Spleen (tissue), 11 donors: ENCODE results near the gene RFX1. TPM values are rescaled to one million over a fixed set of nuclear protein-coding genes. Genes with fewer than 3 reads are reported as not detected.
A peak's percentile ranks its signal among the peaks of the same experiment; 100 is the strongest.

Source experiments
- DNase-seq: peaks from one replicate; pipeline ENCODE4 v3.0.0-alpha.2; 2020
- H3K27ac ChIP-seq, 8 donors: fragments of 200-600 bp; sonication (generic) in 7 of 8; 1 replicate in 4 of 8; 2 replicates in 4 of 8; pipeline versions ENCODE4 v1.5.0 to v1.8.0; 2016 to 2021; ENCODE audit warnings: inconsistent platforms in 4 of 8, mild to moderate bottlenecking in 4 of 8, moderate library complexity in 1 of 8
- H3K27me3 ChIP-seq, 7 donors: fragments of 200-600 bp; sonication (generic) in 6 of 7; replicated peaks in 1 of 7; 1 replicate in 4 of 7; 2 replicates in 3 of 7; pipeline versions ENCODE4 v1.5.0 to v1.8.0; 2016 to 2021; ENCODE audit warnings: inconsistent platforms in 3 of 7, mild to moderate bottlenecking in 1 of 7
- H3K36me3 ChIP-seq, 6 donors: fragments of 200-600 bp; sonication (generic) in 5 of 6; 1 replicate in 4 of 6; 2 replicates in 2 of 6; pipeline versions ENCODE4 v1.5.0 to v1.8.0; 2016 to 2021; ENCODE audit warnings: inconsistent platforms in 2 of 6
- H3K4me1 ChIP-seq, 6 donors: fragments of 200-600 bp; sonication (generic) in 5 of 6; 1 replicate in 3 of 6; 2 replicates in 3 of 6; pipeline versions ENCODE4 v1.5.0 to v1.8.0; 2016 to 2021; ENCODE audit warnings: inconsistent platforms in 3 of 6
- H3K4me3 ChIP-seq, 8 donors: fragments of 200-600 bp; sonication (generic) in 7 of 8; 1 replicate in 4 of 8; 2 replicates in 4 of 8; pipeline versions ENCODE4 v1.5.0 to v1.8.0; 2016 to 2021; ENCODE audit warnings: inconsistent platforms in 4 of 8, mild to moderate bottlenecking in 4 of 8, moderate library complexity in 2 of 8
- H3K9me3 ChIP-seq, 8 donors: fragments of 200-600 bp; sonication (generic) in 7 of 8; 1 replicate in 4 of 8; 2 replicates in 4 of 8; pipeline versions ENCODE4 v1.5.0 to v1.8.0; 2016 to 2021; ENCODE audit warnings: inconsistent platforms in 4 of 8
- POLR2A ChIP-seq, 3 donors: fragments of 450-650 bp; IDR thresholded peaks; one replicate each; pipeline ENCODE4 v1.5.1; 2017; ENCODE audit warnings: antibody characterized with exemption in 3 of 3, mild to moderate bottlenecking in 1 of 3
- POLR2AphosphoS5 ChIP-seq, 3 donors: sonication (generic); formaldehyde crosslinking; IDR thresholded peaks; one replicate each; pipeline ENCODE4 v1.5.1; 2017; ENCODE audit warnings: antibody characterized with exemption in 3 of 3
- WGBS, 5 donors: extraction: QIAGEN DNeasy Blood & Tissue Kit in 3 of 5; methylation state at CpG; one replicate each; pipeline versions ENCODE4 v1.1.5 to v1.1.7; 2013 to 2018; 5-methylcytosine and 5-hydroxymethylcytosine counted together
- intact Hi-C: fragments of 100-400 bp; cut with DNase I; formaldehyde crosslinking; loops from one replicate; pipeline ENCODE4 v1.15.0; 2023; ENCODE audit warnings: low total_unique reads
- polyA plus RNA-seq, 3 donors: library from polyadenylated mRNA; stranded (reverse); fragments of 200-250 nt; gene quantifications; one replicate each; pipeline ENCODE4 v1.2.1, GENCODE V29; 2013
- total RNA-seq, 7 donors: library from RNA; depleted of rRNA in 3 of 7; stranded (reverse); fragments of >200 nt in 3 of 7; fragmentation: NEBNext Ultra II Directional in 4 of 7; extraction: Animal tissue kit (Norgen Biotek cat#: 25700) in 4 of 7; gene quantifications; one replicate each; pipeline versions ENCODE4 v1.1.0 to v1.2.1, GENCODE V29; 2016 to 2021
- TF ChIP-seq, protein P1 (sequence below), 11 experiments: fragments of 200-600 bp in 7 of 11; fragments of 450-650 bp in 4 of 11; sonication (generic) in 4 of 11; IDR thresholded peaks in 8 of 11; conservative IDR thresholded peaks in 3 of 11; 1 replicate in 7 of 11; 2 replicates in 4 of 11; pipeline versions ENCODE4 v1.4.0 to v1.8.0; 2016 to 2021; ENCODE audit warnings: antibody characterized with exemption in 11 of 11, inconsistent platforms in 4 of 11, mild to moderate bottlenecking in 1 of 11
- donor health status: healthy with polysubstance abuse.
- donor health status: DM: no; HTN: no; CAD: no; lungs with moderate emphysema.
- donor health status: DM: no; HTN: no; CAD: no.
- donor health status: Bipolar disorder and iron deficiency.
- donor health status: healthy.
- donor health status: DM: no; HTN: no; CAD: no.
- donor health status: DM: yes; HTN: yes; CAD: no.

Gene RFX1
- total and polyA plus RNA-seq, 10 donors: 2.2 to 22.4 (median 10.9) TPM

DNA sequence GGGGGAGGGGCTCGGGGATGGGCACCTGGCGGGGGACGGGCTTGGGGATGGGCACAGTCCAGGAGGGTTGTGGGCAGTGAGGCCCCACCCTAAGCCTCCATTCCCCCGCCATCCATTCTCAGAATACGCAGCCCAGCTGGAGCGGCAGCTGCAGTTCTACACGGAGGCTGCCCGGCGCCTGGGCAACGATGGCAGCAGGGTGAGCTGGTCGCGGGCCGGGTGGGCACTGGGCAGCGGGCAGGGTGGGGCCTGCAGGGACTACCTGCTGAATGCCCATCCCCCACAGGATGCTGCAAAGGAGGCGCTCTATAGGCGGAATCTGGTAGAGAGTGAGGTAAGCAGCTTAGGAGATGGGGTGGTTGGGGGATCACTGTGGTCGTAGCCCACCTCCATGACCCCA, 76.2 kb downstream of the RFX1 start:
- H3K36me3 ChIP-seq: peaks cover 0 to 62% (median 24%) of the 10 kb centered on the region in 6 donors
- DNase-seq: no peak
- WGBS, 5 donors: 82 to 97% (median 93%) methylated on average over 8 to 17 of the region's 17 CpGs
- H3K9me3 ChIP-seq: no peaks in the 10 kb centered on the region
- H3K4me1 ChIP-seq: peaks cover 0 to 14% (median 3%) of the 10 kb centered on the region in 6 donors
- H3K4me3 ChIP-seq: no peak overlapping the region
- intact Hi-C loops: no loop called here
- no peak overlapping the region for H3K27ac ChIP-seq
- peaks cover 0 to 14% (median 0%) of the 10 kb centered on the region in 7 donors for H3K27me3 ChIP-seq
- no peak for TF ChIP-seq POLR2AphosphoS5 (IDR thresholded peaks at IDR 0.05)
- TF ChIP-seq POLR2A (IDR thresholded peaks at IDR 0.05): no peak
- TF ChIP-seq, protein P1, sequence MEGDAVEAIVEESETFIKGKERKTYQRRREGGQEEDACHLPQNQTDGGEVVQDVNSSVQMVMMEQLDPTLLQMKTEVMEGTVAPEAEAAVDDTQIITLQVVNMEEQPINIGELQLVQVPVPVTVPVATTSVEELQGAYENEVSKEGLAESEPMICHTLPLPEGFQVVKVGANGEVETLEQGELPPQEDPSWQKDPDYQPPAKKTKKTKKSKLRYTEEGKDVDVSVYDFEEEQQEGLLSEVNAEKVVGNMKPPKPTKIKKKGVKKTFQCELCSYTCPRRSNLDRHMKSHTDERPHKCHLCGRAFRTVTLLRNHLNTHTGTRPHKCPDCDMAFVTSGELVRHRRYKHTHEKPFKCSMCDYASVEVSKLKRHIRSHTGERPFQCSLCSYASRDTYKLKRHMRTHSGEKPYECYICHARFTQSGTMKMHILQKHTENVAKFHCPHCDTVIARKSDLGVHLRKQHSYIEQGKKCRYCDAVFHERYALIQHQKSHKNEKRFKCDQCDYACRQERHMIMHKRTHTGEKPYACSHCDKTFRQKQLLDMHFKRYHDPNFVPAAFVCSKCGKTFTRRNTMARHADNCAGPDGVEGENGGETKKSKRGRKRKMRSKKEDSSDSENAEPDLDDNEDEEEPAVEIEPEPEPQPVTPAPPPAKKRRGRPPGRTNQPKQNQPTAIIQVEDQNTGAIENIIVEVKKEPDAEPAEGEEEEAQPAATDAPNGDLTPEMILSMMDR (IDR thresholded peaks at IDR 0.05 in 8 of 11, conservative IDR thresholded peaks at IDR 0.05 in 3 of 11): no peak

DNA sequence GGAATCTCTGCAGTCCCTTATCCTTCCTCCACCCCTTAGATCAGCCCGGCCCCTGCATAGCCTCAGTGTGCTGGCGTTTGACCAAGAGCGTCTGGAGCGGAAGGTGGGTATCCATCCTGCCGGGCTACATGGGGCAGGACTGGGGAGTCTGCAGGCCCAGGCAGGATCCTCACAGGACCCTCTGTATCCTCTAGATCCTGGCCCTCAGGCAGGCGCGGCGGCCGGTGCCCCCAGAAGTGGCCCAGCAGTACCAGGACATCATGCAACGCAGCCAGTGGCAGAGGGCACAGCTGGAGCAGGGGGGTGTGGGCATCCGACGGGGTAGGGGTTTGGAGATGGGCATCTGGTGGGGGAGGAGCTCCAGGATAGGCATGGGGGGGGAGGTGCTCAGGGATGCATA, 76.8 kb downstream of the RFX1 start:
- TF ChIP-seq POLR2AphosphoS5 (IDR thresholded peaks at IDR 0.05): peak in 1 of 3 donors; percentile 8
- TF ChIP-seq, protein P1 (IDR thresholded peaks at IDR 0.05 in 8 of 11, conservative IDR thresholded peaks at IDR 0.05 in 3 of 11): no peak
- TF ChIP-seq POLR2A (IDR thresholded peaks at IDR 0.05): no peak
- WGBS, 5 donors: 88 to 93% (median 90%) methylated on average over 5 to 12 of the region's 12 CpGs
- H3K36me3 ChIP-seq: peaks cover 0 to 68% (median 30%) of the 10 kb centered on the region in 6 donors
- peaks cover 0 to 14% (median 3%) of the 10 kb centered on the region in 6 donors for H3K4me1 ChIP-seq
- H3K27me3 ChIP-seq: peaks cover 0 to 14% (median 0%) of the 10 kb centered on the region in 7 donors
- H3K9me3 ChIP-seq: no peaks in the 10 kb centered on the region
- no peak overlapping the region for H3K27ac ChIP-seq
- intact Hi-C loops: no loop called here
- DNase-seq: no peak
- H3K4me3 ChIP-seq: no peak overlapping the region

DNA sequence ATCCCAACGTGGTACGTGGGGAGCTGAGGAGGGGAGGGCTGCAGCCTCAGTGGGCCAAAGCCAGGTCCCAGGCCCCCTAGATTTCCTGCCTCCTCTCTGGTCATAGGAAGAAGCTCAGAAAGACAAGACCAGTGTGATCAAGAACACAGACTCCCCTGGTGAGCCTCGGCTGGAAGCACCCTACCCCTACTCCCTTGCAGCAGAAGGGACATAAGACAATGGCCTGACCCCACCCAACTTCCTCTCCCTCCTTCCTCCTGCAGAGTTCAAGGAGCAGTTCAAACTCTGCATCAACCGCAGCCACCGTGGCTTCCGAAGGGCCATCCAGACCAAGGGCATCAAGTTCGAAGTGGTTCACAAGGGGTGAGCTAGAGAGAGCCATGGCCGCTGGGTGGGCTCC, 79.4 kb downstream of the RFX1 start:
- H3K27me3 ChIP-seq: no peaks in the 10 kb centered on the region
- peaks cover 0 to 14% (median 3%) of the 10 kb centered on the region in 6 donors for H3K4me1 ChIP-seq
- intact Hi-C loops: no loop called here
- no peaks in the 10 kb centered on the region for H3K9me3 ChIP-seq
- H3K4me3 ChIP-seq: no peak overlapping the region
- TF ChIP-seq POLR2AphosphoS5 (IDR thresholded peaks at IDR 0.05) (no peak), POLR2A (IDR thresholded peaks at IDR 0.05) (no peak)
- TF ChIP-seq, protein P1 (IDR thresholded peaks at IDR 0.05 in 8 of 11, conservative IDR thresholded peaks at IDR 0.05 in 3 of 11): no peak
- H3K27ac ChIP-seq: peak overlapping the region in 3 of 8 donors; percentile 13 to 43 (median 20)
- H3K36me3 ChIP-seq: peaks cover 0 to 92% (median 52%) of the 10 kb centered on the region in 6 donors
- DNase-seq: no peak
- 57 to 92% (median 76%) methylated on average over 8 of the region's 8 CpGs for WGBS, 5 donors

DNA sequence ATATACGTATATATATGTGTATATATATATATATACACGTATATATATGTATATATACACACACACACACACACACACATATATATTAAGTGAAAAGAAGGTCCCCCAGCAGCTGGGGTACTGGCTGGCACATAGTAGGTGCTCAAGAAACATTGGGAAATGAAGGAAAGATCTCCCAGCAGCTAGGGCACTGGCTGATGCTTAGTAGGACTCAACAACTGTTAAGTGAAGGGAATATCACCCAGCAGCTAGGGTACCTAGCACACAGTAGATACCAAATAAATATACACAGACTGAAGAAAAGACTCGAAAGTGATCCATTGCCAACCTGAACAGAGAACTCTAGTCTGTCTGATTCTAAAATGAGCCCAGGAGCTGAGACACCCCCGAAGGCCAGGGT, 80.1 kb downstream of the RFX1 start:
- Histone ChIP-seq H3K27me3 (no peaks in the 10 kb centered on the region), H3K9me3 (peaks cover 0 to 5% (median 1%) of the 10 kb centered on the region in 8 donors), H3K36me3 (peaks cover 0 to 92% (median 57%) of the 10 kb centered on the region in 6 donors), H3K4me1 (peaks cover 0 to 14% (median 3%) of the 10 kb centered on the region in 6 donors), H3K27ac (peak overlapping the region in 2 of 8 donors; percentile 13 to 43), H3K4me3 (no peak overlapping the region)
- TF ChIP-seq POLR2AphosphoS5 (IDR thresholded peaks at IDR 0.05): no peak
- TF ChIP-seq, protein P1 (IDR thresholded peaks at IDR 0.05 in 8 of 11, conservative IDR thresholded peaks at IDR 0.05 in 3 of 11): no peak
- TF ChIP-seq POLR2A (IDR thresholded peaks at IDR 0.05): no peak
- DNase-seq: no peak
- WGBS, 5 donors: 79 to 93% (median 87%) methylated on average over 4 of the region's 4 CpGs
- intact Hi-C loops: no loop called here
